Peyer's patch (tissue), 4 donors: Measurements from ENCODE around the gene PRL.

Experiments
- POLR2A ChIP-seq, 2 donors: fragments of 450-650 bp; IDR thresholded peaks; one replicate each; pipeline ENCODE4 v1.5.1; 2017; ENCODE audit warnings: antibody characterized with exemption in 2 of 2, mild to moderate bottlenecking in 2 of 2, moderate library complexity in 2 of 2
- TF ChIP-seq, protein P1 (sequence below), 6 experiments: fragments of 450-650 bp in 4 of 6; fragments of 200-600 bp in 2 of 6; sonication (generic) in 1 of 6; IDR thresholded peaks; one replicate each; pipeline ENCODE4 v1.5.1; 2017 to 2019; ENCODE audit warnings: antibody characterized with exemption in 6 of 6, mild to moderate bottlenecking in 3 of 6, moderate library complexity in 1 of 6

DNA sequence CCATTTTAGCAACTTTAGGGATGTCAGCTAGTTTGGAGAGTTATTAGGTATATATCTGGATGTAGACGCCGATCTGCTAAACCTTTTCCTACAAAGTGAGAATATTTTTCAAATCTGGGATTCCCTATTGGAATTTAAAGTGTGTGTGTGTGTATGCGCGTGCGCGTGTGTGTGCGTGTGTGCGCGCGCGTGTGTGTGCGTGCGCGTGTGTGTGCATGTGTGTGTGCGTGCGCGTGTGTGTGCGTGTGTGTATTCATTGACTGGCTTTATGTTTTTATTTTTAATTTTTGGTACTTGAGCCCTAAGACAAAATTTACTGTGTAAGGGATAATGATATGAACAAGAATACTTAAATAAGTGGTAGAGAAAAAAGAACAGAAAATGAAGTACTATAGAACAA lies 8.1 kb downstream of the PRL start:
- TF ChIP-seq, protein P1, sequence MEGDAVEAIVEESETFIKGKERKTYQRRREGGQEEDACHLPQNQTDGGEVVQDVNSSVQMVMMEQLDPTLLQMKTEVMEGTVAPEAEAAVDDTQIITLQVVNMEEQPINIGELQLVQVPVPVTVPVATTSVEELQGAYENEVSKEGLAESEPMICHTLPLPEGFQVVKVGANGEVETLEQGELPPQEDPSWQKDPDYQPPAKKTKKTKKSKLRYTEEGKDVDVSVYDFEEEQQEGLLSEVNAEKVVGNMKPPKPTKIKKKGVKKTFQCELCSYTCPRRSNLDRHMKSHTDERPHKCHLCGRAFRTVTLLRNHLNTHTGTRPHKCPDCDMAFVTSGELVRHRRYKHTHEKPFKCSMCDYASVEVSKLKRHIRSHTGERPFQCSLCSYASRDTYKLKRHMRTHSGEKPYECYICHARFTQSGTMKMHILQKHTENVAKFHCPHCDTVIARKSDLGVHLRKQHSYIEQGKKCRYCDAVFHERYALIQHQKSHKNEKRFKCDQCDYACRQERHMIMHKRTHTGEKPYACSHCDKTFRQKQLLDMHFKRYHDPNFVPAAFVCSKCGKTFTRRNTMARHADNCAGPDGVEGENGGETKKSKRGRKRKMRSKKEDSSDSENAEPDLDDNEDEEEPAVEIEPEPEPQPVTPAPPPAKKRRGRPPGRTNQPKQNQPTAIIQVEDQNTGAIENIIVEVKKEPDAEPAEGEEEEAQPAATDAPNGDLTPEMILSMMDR (IDR thresholded peaks at IDR 0.05): no peak
- no peak for TF ChIP-seq POLR2A (IDR thresholded peaks at IDR 0.05)
